Choroid plexus epithelial cell (primary cell): Measurements from ENCODE around the gene FLAD1.

Source experiments
- DNase-seq: peaks from one replicate; pipeline ENCODE4 v3.0.0-alpha.2; 2010; ENCODE audit warnings: low read depth
- H3K4me3 ChIP-seq: 2 replicates; pipeline ENCODE4 v1.5.1; 2011; ENCODE audit warnings: low read depth, mild to moderate bottlenecking, control low read depth, low read length, moderate library complexity
- CTCF ChIP-seq: conservative IDR thresholded peaks from 2 replicates; pipeline ENCODE4 v1.5.1; 2011; ENCODE audit warnings: low read depth, mild to moderate bottlenecking, control low read depth, inconsistent platforms, low read length, moderate library complexity

Gene FLAD1

GRCh38 chr1:155000411-155000725 is 17.2 kb downstream of the FLAD1 start:
- no peak for TF ChIP-seq CTCF
- no peak for DNase-seq
- H3K4me3 ChIP-seq = peak overlapping the region; percentile 78

GRCh38 chr1:155000726-155001424 is 17.7 kb downstream of the FLAD1 start:
- DNase-seq = peak; percentile 88
- no peak for TF ChIP-seq CTCF
- peak overlapping the region; percentile 78 for H3K4me3 ChIP-seq

GRCh38 chr1:155001425-155001674 is 18.2 kb downstream of the FLAD1 start:
- no peak for TF ChIP-seq CTCF
- no peak for DNase-seq
- H3K4me3 ChIP-seq = peak overlapping the region; percentile 78

- peak; percentile 99 for DNase-seq
- peak overlapping the region; percentile 86 for H3K4me3 ChIP-seq
- peak; percentile 69 for TF ChIP-seq CTCF
Measured at GRCh38 chr1:155001675-155002463, 18.7 kb downstream of the FLAD1 start.

- TF ChIP-seq CTCF = no peak
- peak within 1 kb of the TSS; percentile 86 for H3K4me3 ChIP-seq
- peak; percentile 21 for DNase-seq
Measured at GRCh38 chr1:155002464-155003226, 19.5 kb downstream of the FLAD1 start, which contains the start of gene ZBTB7B. ZBTB7B (plus strand) TSS chr1:155002802; CDS start chr1:155014661, 11,859 bp downstream.

GRCh38 chr1:155003227-155003765 is 20.2 kb downstream of the FLAD1 start:
- no peak for TF ChIP-seq CTCF
- H3K4me3 ChIP-seq = peak overlapping the region; percentile 86
- peak; percentile 28 for DNase-seq
